ENCODE results near the gene CNTROB. TPM values are rescaled to one million over a fixed set of nuclear protein-coding genes. Genes with fewer than 3 reads are reported as not detected.

The CNTROB gene
- total and polyA plus RNA-seq, 2 of the 4 experiments (the other 2 are of a cell fraction) = 12.7 to 26.4 TPM

- in situ Hi-C loops (cut with MboI; ENCODE audit: low sequenced_read_pairs) (loop anchor here (25.0 kb wide), 1 partner anchor 241 kb away; no protein-coding TSS in a partner anchor), dilution Hi-C loops (cut with HindIII; ENCODE audit: low sequenced_read_pairs, unreplicated experiment) (no loop called here), intact Hi-C loops (cut with micrococcal nuclease) (no loop called here)
- peaks cover 3% of the 10 kb centered on the region for H3K9me1 ChIP-seq (ENCODE audit: insufficient read depth, low read length)
- H4K5ac ChIP-seq (ENCODE audit: low read depth, low read length) = no peak overlapping the region
- H4K91ac ChIP-seq (ENCODE audit: insufficient read depth, low read depth, low read length) = no peak overlapping the region
- no peaks in the 10 kb centered on the region for H3K36me3 ChIP-seq (ENCODE audit: control insufficient read depth, insufficient read depth, low read length)
- H3K9ac ChIP-seq (ENCODE audit: low read depth, low read length) = no peak overlapping the region
- no peak overlapping the region for H3K27ac ChIP-seq (ENCODE audit: insufficient read depth, low read length)
- no peak for DNase-seq
- no peak overlapping the region for H3K14ac ChIP-seq (replicated peaks; ENCODE audit: low read depth, low read length)
- no peak overlapping the region for H3K4me3 ChIP-seq (ENCODE audit: insufficient read depth, low read depth, low read length)
- H2BK15ac ChIP-seq (ENCODE audit: low read depth, low read length) = no peak overlapping the region
- BruUV-seq (replicated peaks) = no TSS peak
- peaks cover 8% of the 10 kb centered on the region for H3K27me3 ChIP-seq (ENCODE audit: control insufficient read depth, insufficient read depth, low read length)
- no peak for ATAC-seq (ENCODE audit: low read depth)
- H3K9me3 ChIP-seq (ENCODE audit: control insufficient read depth, insufficient read depth, low read length) = peaks cover 9% of the 10 kb centered on the region; the same call in 1 of the 2 replicates
- TF ChIP-seq MAZ (IDR thresholded peaks at IDR 0.05; ENCODE audit: borderline replicate concordance, low read depth, low read length) (no peak), CHD1 (IDR thresholded peaks at IDR 0.05; ENCODE audit: low read depth, low read length) (no peak), SMC3 (IDR thresholded peaks at IDR 0.05; ENCODE audit: low read depth, low read length) (no peak), RFX5 (IDR thresholded peaks at IDR 0.05; ENCODE audit: low read depth, low read length) (no peak), BHLHE40 (IDR thresholded peaks at IDR 0.05; ENCODE audit: low read depth, low read length) (no peak)
- ChIA-PET POLR2A (ENCODE audit: unreplicated experiment) (no interaction called here), CTCF (no interaction called here)
- no peaks in the 10 kb centered on the region for H3K79me1 ChIP-seq (ENCODE audit: low read depth in 1 of 2, low read length in 2 of 2)
- no CpG with 5 or more reads among the region's 5 CpGs for WGBS, 2 experiments (ENCODE audit: extremely low coverage in 2 of 2, insufficient read length in 1 of 2)
- no peak overlapping the region for H3K56ac ChIP-seq (ENCODE audit: extremely low read depth, insufficient read depth, low read length)
- no peak overlapping the region for H3K23ac ChIP-seq (ENCODE audit: low read depth, low read length)
- H4K8ac ChIP-seq (ENCODE audit: low read depth in 2 of 2, low read length in 2 of 2) = no peak overlapping the region
- no peaks in the 10 kb centered on the region for H4K20me1 ChIP-seq (ENCODE audit: insufficient read depth, low read length)
- H3K4me1 ChIP-seq (ENCODE audit: control insufficient read depth, insufficient read depth, low read length) = peaks cover 5% of the 10 kb centered on the region; the same call in 1 of the 2 replicates
- no peak overlapping the region for H3K4me2 ChIP-seq (ENCODE audit: low read depth, low read length)
- no peak overlapping the region for H2BK120ac ChIP-seq (ENCODE audit: low read depth, low read length)
- H2BK5ac ChIP-seq (ENCODE audit: low read depth, low read length, poor library complexity, severe bottlenecking) = no peak overlapping the region
- H2AK5ac ChIP-seq (ENCODE audit: low read depth, low read length) = no peak overlapping the region
- H2AK9ac ChIP-seq (replicated peaks; ENCODE audit: low read depth, low read length, poor library complexity) = no peak overlapping the region
- H2AFZ ChIP-seq (replicated peaks; ENCODE audit: low read length, poor library complexity) = no peak overlapping the region
- H3K4ac ChIP-seq (ENCODE audit: low read depth, low read length) = no peak overlapping the region
- no peak overlapping the region for H2BK20ac ChIP-seq (ENCODE audit: low read depth, low read length)
- H3K18ac ChIP-seq (ENCODE audit: low read depth, low read length) = no peak overlapping the region
These were observed 45.8 kb downstream of the CNTROB start for GRCh38 chr17:7977805-7978204.
